GM12878 (cell line): ENCODE results near the gene CNDP2. TPM values are rescaled to one million over a fixed set of nuclear protein-coding genes. Genes with fewer than 3 reads are reported as not detected.

ENCODE experiments used
- ATAC-seq: fragments of 200-7000 bp; cut with Tn5 transposase; 3 replicates; pipeline ENCODE4 v1.9.1; 2020; ENCODE audit warnings: mild to moderate bottlenecking, moderate library complexity
- BruUV-seq: library from RNA; stranded (reverse); fragments of 400-500 nt; replicated peaks from 2 replicates; lab custom pipeline; 2021; lab: Mats Ljungman, UMichigan
- CTCF ChIA-PET: fragments of 300-600 bp; sonication (Branson Sonifier 250); formaldehyde crosslinking; extraction: SDS; loops from one replicate; lab custom pipeline; 2021; ENCODE audit warnings: inconsistent platforms; lab: Yijun Ruan, JAX
- POLR2A ChIA-PET: fragments of 350-600 bp; formaldehyde crosslinking; extraction: SDS; loops from one replicate; lab custom pipeline; 2021; ENCODE audit warnings: inconsistent platforms; lab: Charles Lee
- RAD21 ChIA-PET: fragments of 300-600 bp; sonication (Branson Sonifier 250); formaldehyde crosslinking; loops from one replicate; lab custom pipeline; 2023; ENCODE audit warnings: antibody characterized with exemption; ENCODE audit not compliant: unreplicated experiment; lab: Charles Lee
- SMC1A ChIA-PET: fragments of 300-600 bp; sonication (Branson Sonifier 250); formaldehyde crosslinking; loops from one replicate; lab custom pipeline; 2023; ENCODE audit not compliant: unreplicated experiment, uncharacterized antibody; lab: Charles Lee
- DNase-seq: peaks from one replicate; pipeline ENCODE4 v3.0.0-alpha.2; 2011; ENCODE audit warnings: low read depth, low spot score
- FAIRE-seq: peaks from 3 replicates; lab custom pipeline; 2011; peaks lifted over from hg19 to GRCh38; lab: Jason Lieb, UNC
- H2AFZ ChIP-seq: 2 replicates; pipeline ENCODE4 v1.6.0; 2011; ENCODE audit warnings: low read depth, low read length, control low read depth; ENCODE audit not compliant: control insufficient read depth
- H3K27ac ChIP-seq: 2 replicates; pipeline ENCODE4 v1.5.1; 2011; ENCODE audit warnings: control low read depth; ENCODE audit not compliant: control insufficient read depth, insufficient read depth
- H3K27me3 ChIP-seq, 2 experiments: replicated peaks in 1 of 2; 2 replicates each; pipeline versions ENCODE4 v1.6.0 to v1.6.1; 2011; ENCODE audit warnings: low read length in 1 of 2; ENCODE audit not compliant: control insufficient read depth in 2 of 2, insufficient read depth in 2 of 2
- H3K36me3 ChIP-seq, 2 experiments: 2 replicates each; pipeline ENCODE4 v1.5.1; 2011; ENCODE audit warnings: low read length in 1 of 2; ENCODE audit not compliant: control insufficient read depth in 2 of 2, insufficient read depth in 2 of 2
- H3K4me1 ChIP-seq: 2 replicates; pipeline ENCODE4 v1.6.1; 2011; ENCODE audit warnings: mild to moderate bottlenecking, low read length, moderate library complexity, mixed read lengths; ENCODE audit not compliant: control insufficient read depth, insufficient read depth
- H3K4me2 ChIP-seq: 2 replicates; pipeline ENCODE4 v1.6.0; 2011; ENCODE audit warnings: control low read depth; ENCODE audit not compliant: control insufficient read depth, insufficient read depth
- H3K4me3 ChIP-seq: fragments of 200-600 bp; sonication (generic); 2 replicates; pipeline ENCODE4 v1.5.1; 2016
- H3K79me2 ChIP-seq: 2 replicates; pipeline ENCODE4 v1.6.0; 2011; ENCODE audit warnings: low read length; ENCODE audit not compliant: control insufficient read depth, insufficient read depth
- H3K9ac ChIP-seq: 2 replicates; pipeline ENCODE4 v1.8.0; 2011; ENCODE audit warnings: low read length, control low read depth, mixed read lengths; ENCODE audit not compliant: control insufficient read depth, insufficient read depth
- H3K9me3 ChIP-seq: replicated peaks from 3 replicates; pipeline ENCODE4 v1.5.1; 2011; ENCODE audit warnings: mild to moderate bottlenecking, low read length; ENCODE audit not compliant: control insufficient read depth, insufficient read depth
- H4K20me1 ChIP-seq: 2 replicates; pipeline ENCODE4 v1.6.0; 2011; ENCODE audit not compliant: control insufficient read depth, insufficient read depth
- BMI1 ChIP-seq: fragments of 450-650 bp; IDR thresholded peaks from 2 replicates; pipeline ENCODE4 v1.6.1; 2016; ENCODE audit warnings: mild to moderate bottlenecking, moderate library complexity, borderline replicate concordance
- CREB1 ChIP-seq: IDR thresholded peaks from 2 replicates; pipeline ENCODE4 v1.6.1; 2012; ENCODE audit warnings: low read depth, mild to moderate bottlenecking, inconsistent platforms
- ELK1 ChIP-seq: IDR thresholded peaks from 2 replicates; pipeline ENCODE4 v1.6.1; 2012; ENCODE audit warnings: low read depth, low read length, improper control_type of control experiment
- HDAC2 ChIP-seq: fragments of 200-600 bp; sonication (generic); IDR thresholded peaks from 2 replicates; pipeline ENCODE4 v1.6.1; 2017
- MEF2A ChIP-seq: IDR thresholded peaks from 2 replicates; pipeline ENCODE4 v1.6.1; 2011; ENCODE audit warnings: low read depth, mild to moderate bottlenecking, low read length, moderate library complexity; ENCODE audit not compliant: insufficient read depth
- NR2C1 ChIP-seq: fragments of 450-650 bp; IDR thresholded peaks from 2 replicates; pipeline ENCODE4 v1.6.1; 2017; ENCODE audit warnings: antibody characterized with exemption, mild to moderate bottlenecking, moderate library complexity
- YY1 ChIP-seq: IDR thresholded peaks from 2 replicates; pipeline ENCODE4 v1.6.1; 2011; ENCODE audit warnings: low read depth, mild to moderate bottlenecking, low read length
- ZNF687 ChIP-seq: fragments of 450-650 bp; IDR thresholded peaks from 2 replicates; pipeline ENCODE4 v1.6.1; 2017; ENCODE audit warnings: mild to moderate bottlenecking, moderate library complexity
- ZSCAN29 ChIP-seq: fragments of 450-650 bp; IDR thresholded peaks from 2 replicates; pipeline ENCODE4 v1.6.1; 2017; ENCODE audit warnings: mild to moderate bottlenecking, moderate library complexity
- WGBS: methylation state at CpG from one replicate; pipeline ENCODE4 v1.1.6; 2016; ENCODE audit warnings: low lambda C conversion rate; ENCODE audit not compliant: insufficient replicate concordance, insufficient coverage; ENCODE audit errors: missing lambda C conversion rate; 5-methylcytosine and 5-hydroxymethylcytosine counted together
- in situ Hi-C: fragments of 300-500 bp; cut with MboI; formaldehyde crosslinking; loops from 9 replicates; pipeline ENCODE4 v1.14.3; 2018; ENCODE audit warnings: mixed read lengths
- intact Hi-C: fragments of 100-400 bp; cut with micrococcal nuclease; formaldehyde crosslinking; loops from one replicate; pipeline ENCODE4 v1.14.2; 2022; ENCODE audit not compliant: unreplicated experiment
- polyA plus RNA-seq, 11 experiments: library from polyadenylated mRNA; depleted of rRNA in 4 of 11; unstranded in 6 of 11; stranded (reverse) in 5 of 11; fragments of >200 nt; fragmentation: Nextera tagmentation in 4 of 11; fragmentation: Illumina TruSeq in 1 of 11; extraction: Ambion mirVana in 4 of 11; extraction: Trizol in 1 of 11; gene quantifications; 1 replicate in 1 of 11; 2 replicates in 10 of 11; pipeline versions ENCODE4 v1.2.1 to v1.2.3, GENCODE V29; 2011 to 2016; ENCODE audit warnings: inconsistent platforms in 2 of 11, missing spikeins in 2 of 11, low read depth in 1 of 11
- total RNA-seq, 4 experiments: library from RNA; depleted of rRNA in 3 of 4; stranded (reverse); fragments of >200 nt in 3 of 4; fragmentation: Illumina TruSeq in 1 of 4; extraction: Trizol in 1 of 4; gene quantifications; 2 replicates each; pipeline versions ENCODE4 v1.2.1 to v1.2.3, GENCODE V29; 2013 to 2021

CNDP2 gene
- total and polyA plus RNA-seq, 10 of the 15 experiments (the other 5 are each of a cell fraction or from before 2014, with no cell fraction given): 63.5 to 213 (median 158) TPM

GRCh38 chr18:74539289-74539688 lies 43.1 kb downstream of the CNDP2 start:
- BruUV-seq: no TSS peak
- SMC1A ChIA-PET: interaction anchor here (1.3 kb wide), 1 partner anchor 12 kb away, joined by 3 read pairs; no protein-coding TSS in a partner anchor
- H3K27ac ChIP-seq: no peak overlapping the region
- WGBS: 63% methylated on average over 11 of the region's 11 CpGs
- FAIRE-seq (no peak), ATAC-seq (no peak), DNase-seq (no peak)
- CTCF ChIA-PET: interaction anchor here (0.8 to 1.2 kb wide), 2 partner anchors 9 to 13 kb away, joined by 3 read pairs; no protein-coding TSS in a partner anchor
- H3K4me3 ChIP-seq: no peak overlapping the region
- H2AFZ ChIP-seq: no peak overlapping the region
- H3K36me3 ChIP-seq: no peaks in the 10 kb centered on the region
- RAD21 ChIA-PET: no interaction called here
- H3K4me2 ChIP-seq: no peak overlapping the region
- no peaks in the 10 kb centered on the region; the same call in 2 of the 3 replicates for H3K9me3 ChIP-seq
- intact Hi-C loops (no loop called here), in situ Hi-C loops (no loop called here)
- no peaks in the 10 kb centered on the region for H3K27me3 ChIP-seq
- H3K4me1 ChIP-seq: peaks cover 7% of the 10 kb centered on the region
- H4K20me1 ChIP-seq: no peaks in the 10 kb centered on the region
- TF ChIP-seq ELK1: no peak
- POLR2A ChIA-PET: no interaction called here
- H3K79me2 ChIP-seq: no peaks in the 10 kb centered on the region
- no peak overlapping the region for H3K9ac ChIP-seq

- CTCF ChIA-PET: interaction anchor here (0.7 to 1.5 kb wide), 3 partner anchors 11 to 47 kb away, joined by 3 to 4 read pairs (median 4); no protein-coding TSS in a partner anchor
- in situ Hi-C loops: no loop called here
- H3K79me2 ChIP-seq: no peaks in the 10 kb centered on the region
- POLR2A ChIA-PET: interaction anchor here (0.6 to 0.7 kb wide), 3 partner anchors 44 to 255 kb away, joined by 3 to 5 read pairs (median 4); no protein-coding TSS in a partner anchor
- H3K36me3 ChIP-seq: no peaks in the 10 kb centered on the region
- H2AFZ ChIP-seq: no peak overlapping the region
- FAIRE-seq: no peak
- no peak overlapping the region for H3K27ac ChIP-seq
- no peak overlapping the region for H3K9ac ChIP-seq
- no peaks in the 10 kb centered on the region for H3K27me3 ChIP-seq
- H3K4me3 ChIP-seq: no peak overlapping the region
- H3K4me2 ChIP-seq: no peak overlapping the region
- peaks cover 2% of the 10 kb centered on the region; the same call in 1 of the 2 replicates for H3K4me1 ChIP-seq
- ATAC-seq: peak; percentile 34; the same call in 2 of the 3 replicates
- SMC1A ChIA-PET: interaction anchor here (1.0 to 1.7 kb wide), 2 partner anchors 11 to 46 kb away, joined by 4 to 7 read pairs; no protein-coding TSS in a partner anchor
- BruUV-seq: no TSS peak
- no peaks in the 10 kb centered on the region for H4K20me1 ChIP-seq
- H3K9me3 ChIP-seq: no peaks in the 10 kb centered on the region; the same call in 2 of the 3 replicates
- DNase-seq: no peak
- RAD21 ChIA-PET: interaction anchor here (1.8 kb wide), 1 partner anchor 11 kb away, joined by 5 read pairs; no protein-coding TSS in a partner anchor
- 43% methylated on average over 20 of the region's 20 CpGs for WGBS
- intact Hi-C loops: no loop called here
- no peak for TF ChIP-seq NR2C1
- TF ChIP-seq ZSCAN29: no peak
- TF ChIP-seq HDAC2: no peak
- no peak for TF ChIP-seq YY1
- TF ChIP-seq MEF2A: no peak
- no peak for TF ChIP-seq BMI1
- TF ChIP-seq ZNF687: no peak
- no peak for TF ChIP-seq CREB1
Measured at GRCh38 chr18:74540652-74541421, 44.7 kb downstream of the CNDP2 start.
